Neural cell (in vitro differentiated cells): ENCODE data around the gene TXNIP. TPM values are rescaled to one million over a fixed set of nuclear protein-coding genes. Genes with fewer than 3 reads are reported as not detected.

Experiments
- H2AFZ ChIP-seq: fragments of 200-600, 300-800 bp; sonication (generic), shearing (Covaris generic); 2 replicates; pipeline ENCODE4 v1.6.0; 2014; ENCODE audit warnings: low read depth, mild to moderate bottlenecking, antibody characterized with exemption, low read length, moderate library complexity
- H3F3A ChIP-seq: fragments of 200-600 bp; shearing (Covaris generic); 2 replicates; pipeline ENCODE4 v1.6.1; 2016; ENCODE audit warnings: mild to moderate bottlenecking, moderate library complexity, mixed read lengths, antibody characterized with exemption, low read length; ENCODE audit not compliant: insufficient read depth, poor library complexity, severe bottlenecking
- H3K27ac ChIP-seq: fragments of 200-600, 300-800 bp; sonication (generic), shearing (Covaris generic); 2 replicates; pipeline ENCODE4 v1.5.1; 2014; ENCODE audit warnings: mild to moderate bottlenecking, low read length, moderate library complexity
- H3K27me3 ChIP-seq: fragments of 300-800, 200-600 bp; sonication (generic), shearing (Covaris generic); 2 replicates; pipeline ENCODE4 v1.6.0; 2014; ENCODE audit warnings: mild to moderate bottlenecking, low read depth, low read length, moderate library complexity; ENCODE audit not compliant: insufficient read depth
- H3K36me3 ChIP-seq: fragments of 300-800, 200-600 bp; sonication (generic), shearing (Covaris generic); 2 replicates; pipeline ENCODE4 v1.5.1; 2014; ENCODE audit warnings: mild to moderate bottlenecking, antibody characterized with exemption, low read length, moderate library complexity; ENCODE audit not compliant: insufficient read depth
- H3K4me2 ChIP-seq: fragments of 300-800, 200-600 bp; sonication (generic), shearing (Covaris generic); 2 replicates; pipeline ENCODE4 v1.6.0; 2014; ENCODE audit warnings: mild to moderate bottlenecking, low read length
- H3K4me3 ChIP-seq: fragments of 300-800, 200-600 bp; sonication (generic), shearing (Covaris generic); 2 replicates; pipeline ENCODE4 v1.5.1; 2014; ENCODE audit warnings: mild to moderate bottlenecking, low read length, moderate library complexity
- H3K79me2 ChIP-seq: fragments of 200-600 bp; shearing (Covaris generic); replicated peaks from 2 replicates; pipeline ENCODE4 v1.6.0; 2014; ENCODE audit warnings: mild to moderate bottlenecking, low read length, moderate library complexity; ENCODE audit not compliant: insufficient read depth
- H3K9ac ChIP-seq: fragments of 300-800, 200-600 bp; sonication (generic), shearing (Covaris generic); 2 replicates; pipeline ENCODE4 v1.6.1; 2016; ENCODE audit warnings: mild to moderate bottlenecking, low read length, mixed read lengths
- H3K9me2 ChIP-seq: fragments of 200-600 bp; shearing (Covaris generic); 2 replicates; pipeline ENCODE4 v1.6.1; 2016; ENCODE audit warnings: mild to moderate bottlenecking, low read length, mixed read lengths; ENCODE audit not compliant: insufficient read depth
- H3K9me3 ChIP-seq: fragments of 200-600, 300-800 bp; sonication (generic), shearing (Covaris generic); 2 replicates; pipeline ENCODE4 v1.6.1; 2016; ENCODE audit warnings: mild to moderate bottlenecking, mixed run types, low read length, moderate library complexity, mixed read lengths
- H4K20me1 ChIP-seq: fragments of 200-600 bp; shearing (Covaris generic); 2 replicates; pipeline ENCODE4 v1.6.1; 2016; ENCODE audit warnings: mild to moderate bottlenecking, mixed run types; ENCODE audit not compliant: insufficient read depth
- EP300 ChIP-seq: fragments of 450-650 bp; conservative IDR thresholded peaks from 2 replicates; pipeline ENCODE4 v1.6.1; 2014; ENCODE audit warnings: antibody characterized with exemption, mild to moderate bottlenecking, moderate library complexity; ENCODE audit not compliant: poor library complexity, severe bottlenecking
- EZH2 ChIP-seq: fragments of 200-600, 300-800 bp; shearing (Covaris generic), sonication (generic); IDR thresholded peaks from 2 replicates; pipeline ENCODE4 v1.6.1; 2014; ENCODE audit warnings: antibody characterized with exemption, low read length, borderline replicate concordance, mild to moderate bottlenecking; ENCODE audit not compliant: insufficient read depth, poor library complexity, severe bottlenecking
- MXI1 ChIP-seq: fragments of 450-650 bp; conservative IDR thresholded peaks from 2 replicates; pipeline ENCODE4 v1.6.1; 2014; ENCODE audit warnings: antibody characterized with exemption, mild to moderate bottlenecking; ENCODE audit not compliant: poor library complexity, severe bottlenecking
- POLR2AphosphoS5 ChIP-seq: IDR thresholded peaks from 2 replicates; pipeline ENCODE4 v1.6.1; 2012
- RAD21 ChIP-seq: fragments of 450-650 bp; conservative IDR thresholded peaks from 2 replicates; pipeline ENCODE4 v1.6.1; 2014; ENCODE audit warnings: antibody characterized with exemption, mild to moderate bottlenecking, moderate library complexity
- SMC3 ChIP-seq: fragments of 450-650 bp; conservative IDR thresholded peaks from 2 replicates; pipeline ENCODE4 v1.6.1; 2014; ENCODE audit warnings: antibody characterized with exemption, mild to moderate bottlenecking, moderate library complexity; ENCODE audit not compliant: poor library complexity
- TAF1 ChIP-seq: IDR thresholded peaks from 2 replicates; pipeline ENCODE4 v1.6.1; 2012; ENCODE audit warnings: low read depth
- polyA plus RNA-seq: library from polyadenylated mRNA; depleted of rRNA; stranded (reverse); fragments of >200 nt; gene quantifications from 2 replicates; pipeline ENCODE4 v1.2.3, GENCODE V29; 2014
- TF ChIP-seq, protein P1 (sequence below): fragments of 450-650 bp; IDR thresholded peaks from 2 replicates; pipeline ENCODE4 v1.5.1; 2014; ENCODE audit warnings: antibody characterized with exemption, mild to moderate bottlenecking, moderate library complexity; ENCODE audit not compliant: poor library complexity, severe bottlenecking
- TF ChIP-seq, protein P2 (sequence below): IDR thresholded peaks from 2 replicates; pipeline ENCODE4 v1.6.1; 2012; ENCODE audit warnings: borderline replicate concordance

TXNIP gene
- polyA plus RNA-seq, 1 donor from 2014 or later: 140 TPM

DNA sequence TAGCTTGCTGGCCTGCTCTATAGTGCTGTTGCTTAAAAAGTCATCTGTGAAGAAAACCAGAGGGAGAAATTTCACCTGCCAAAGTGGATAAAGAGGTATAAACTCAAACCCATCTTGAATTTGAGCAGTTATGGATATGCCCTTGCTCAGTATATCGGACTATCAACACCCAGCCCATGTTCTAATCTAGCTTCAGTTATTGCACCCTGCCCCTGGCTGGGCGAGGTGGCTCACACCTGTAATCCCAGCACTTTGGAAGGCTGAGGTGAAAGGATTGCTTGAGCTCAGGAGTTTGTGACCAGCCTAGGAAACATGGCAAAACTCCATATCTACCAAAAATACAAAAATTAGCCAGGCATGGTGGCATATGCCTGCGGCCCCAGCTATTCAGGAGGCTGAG lies 51.8 kb downstream of the TXNIP start:
- H3K9me3 ChIP-seq: no peaks in the 10 kb centered on the region
- TF ChIP-seq TAF1 (no peak), RAD21 (no peak), POLR2AphosphoS5 (no peak), EZH2 (no peak), MXI1 (no peak), SMC3 (no peak), EP300 (no peak)
- TF ChIP-seq, protein P1, sequence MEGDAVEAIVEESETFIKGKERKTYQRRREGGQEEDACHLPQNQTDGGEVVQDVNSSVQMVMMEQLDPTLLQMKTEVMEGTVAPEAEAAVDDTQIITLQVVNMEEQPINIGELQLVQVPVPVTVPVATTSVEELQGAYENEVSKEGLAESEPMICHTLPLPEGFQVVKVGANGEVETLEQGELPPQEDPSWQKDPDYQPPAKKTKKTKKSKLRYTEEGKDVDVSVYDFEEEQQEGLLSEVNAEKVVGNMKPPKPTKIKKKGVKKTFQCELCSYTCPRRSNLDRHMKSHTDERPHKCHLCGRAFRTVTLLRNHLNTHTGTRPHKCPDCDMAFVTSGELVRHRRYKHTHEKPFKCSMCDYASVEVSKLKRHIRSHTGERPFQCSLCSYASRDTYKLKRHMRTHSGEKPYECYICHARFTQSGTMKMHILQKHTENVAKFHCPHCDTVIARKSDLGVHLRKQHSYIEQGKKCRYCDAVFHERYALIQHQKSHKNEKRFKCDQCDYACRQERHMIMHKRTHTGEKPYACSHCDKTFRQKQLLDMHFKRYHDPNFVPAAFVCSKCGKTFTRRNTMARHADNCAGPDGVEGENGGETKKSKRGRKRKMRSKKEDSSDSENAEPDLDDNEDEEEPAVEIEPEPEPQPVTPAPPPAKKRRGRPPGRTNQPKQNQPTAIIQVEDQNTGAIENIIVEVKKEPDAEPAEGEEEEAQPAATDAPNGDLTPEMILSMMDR: no peak
- TF ChIP-seq, protein P2, sequence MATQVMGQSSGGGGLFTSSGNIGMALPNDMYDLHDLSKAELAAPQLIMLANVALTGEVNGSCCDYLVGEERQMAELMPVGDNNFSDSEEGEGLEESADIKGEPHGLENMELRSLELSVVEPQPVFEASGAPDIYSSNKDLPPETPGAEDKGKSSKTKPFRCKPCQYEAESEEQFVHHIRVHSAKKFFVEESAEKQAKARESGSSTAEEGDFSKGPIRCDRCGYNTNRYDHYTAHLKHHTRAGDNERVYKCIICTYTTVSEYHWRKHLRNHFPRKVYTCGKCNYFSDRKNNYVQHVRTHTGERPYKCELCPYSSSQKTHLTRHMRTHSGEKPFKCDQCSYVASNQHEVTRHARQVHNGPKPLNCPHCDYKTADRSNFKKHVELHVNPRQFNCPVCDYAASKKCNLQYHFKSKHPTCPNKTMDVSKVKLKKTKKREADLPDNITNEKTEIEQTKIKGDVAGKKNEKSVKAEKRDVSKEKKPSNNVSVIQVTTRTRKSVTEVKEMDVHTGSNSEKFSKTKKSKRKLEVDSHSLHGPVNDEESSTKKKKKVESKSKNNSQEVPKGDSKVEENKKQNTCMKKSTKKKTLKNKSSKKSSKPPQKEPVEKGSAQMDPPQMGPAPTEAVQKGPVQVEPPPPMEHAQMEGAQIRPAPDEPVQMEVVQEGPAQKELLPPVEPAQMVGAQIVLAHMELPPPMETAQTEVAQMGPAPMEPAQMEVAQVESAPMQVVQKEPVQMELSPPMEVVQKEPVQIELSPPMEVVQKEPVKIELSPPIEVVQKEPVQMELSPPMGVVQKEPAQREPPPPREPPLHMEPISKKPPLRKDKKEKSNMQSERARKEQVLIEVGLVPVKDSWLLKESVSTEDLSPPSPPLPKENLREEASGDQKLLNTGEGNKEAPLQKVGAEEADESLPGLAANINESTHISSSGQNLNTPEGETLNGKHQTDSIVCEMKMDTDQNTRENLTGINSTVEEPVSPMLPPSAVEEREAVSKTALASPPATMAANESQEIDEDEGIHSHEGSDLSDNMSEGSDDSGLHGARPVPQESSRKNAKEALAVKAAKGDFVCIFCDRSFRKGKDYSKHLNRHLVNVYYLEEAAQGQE: no peak
- H4K20me1 ChIP-seq: no peaks in the 10 kb centered on the region
- no peak overlapping the region for H3K4me3 ChIP-seq
- H3K9ac ChIP-seq: no peak overlapping the region
- H3K36me3 ChIP-seq: no peaks in the 10 kb centered on the region
- H2AFZ ChIP-seq: no peak overlapping the region
- H3K9me2 ChIP-seq: no peaks in the 10 kb centered on the region
- no peak overlapping the region for H3K4me2 ChIP-seq
- H3K27ac ChIP-seq: no peak overlapping the region
- H3K27me3 ChIP-seq: no peaks in the 10 kb centered on the region
- no peaks in the 10 kb centered on the region for H3F3A ChIP-seq
- H3K79me2 ChIP-seq: no peaks in the 10 kb centered on the region

DNA sequence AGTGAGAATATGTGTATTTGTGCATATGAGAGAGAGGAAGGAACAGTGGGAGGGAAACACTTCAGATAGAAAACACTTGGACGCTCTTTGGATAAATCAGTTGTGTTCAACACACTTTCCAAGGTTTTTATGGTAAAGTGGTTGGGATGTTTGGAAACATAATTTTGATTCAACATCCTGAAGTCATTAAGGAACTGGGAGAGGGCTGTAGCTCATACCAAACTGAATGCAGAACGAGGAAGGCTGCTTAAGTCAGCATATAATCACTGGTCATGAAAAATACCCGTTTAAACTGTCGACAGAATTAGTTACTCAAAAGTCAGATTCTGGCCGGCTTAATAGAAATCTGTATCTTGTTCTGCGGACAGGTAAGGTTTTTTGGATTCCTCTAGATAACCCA lies 53.5 kb downstream of the TXNIP start:
- no peak overlapping the region for H3K4me3 ChIP-seq
- no peaks in the 10 kb centered on the region for H3K9me3 ChIP-seq
- no peaks in the 10 kb centered on the region for H3K27me3 ChIP-seq
- no peaks in the 10 kb centered on the region for H4K20me1 ChIP-seq
- no peaks in the 10 kb centered on the region for H3K36me3 ChIP-seq
- no peaks in the 10 kb centered on the region for H3F3A ChIP-seq
- H3K4me2 ChIP-seq: no peak overlapping the region
- no peaks in the 10 kb centered on the region for H3K79me2 ChIP-seq
- H2AFZ ChIP-seq: no peak overlapping the region
- no peaks in the 10 kb centered on the region for H3K9me2 ChIP-seq
- H3K9ac ChIP-seq: no peak overlapping the region
- H3K27ac ChIP-seq: no peak overlapping the region
- no peak for TF ChIP-seq MXI1
- no peak for TF ChIP-seq SMC3
- TF ChIP-seq TAF1: no peak
- no peak for TF ChIP-seq POLR2AphosphoS5
- TF ChIP-seq, protein P1: no peak
- TF ChIP-seq, protein P2: no peak
- TF ChIP-seq RAD21: no peak
- no peak for TF ChIP-seq EZH2
- TF ChIP-seq EP300: no peak
